HEK293 (cell line): ENCODE results near the gene OR7C1.

ENCODE experiments used
- HOXC10 ChIP-seq: sonication (generic); formaldehyde crosslinking; IDR thresholded peaks from 2 replicates; pipeline ENCODE4 v1.8.1; 2023; ENCODE audit warnings: mild to moderate bottlenecking, missing genetic modification reagents
- KLF9 ChIP-seq: fragments of 450-650 bp; formaldehyde crosslinking; IDR thresholded peaks from 2 replicates; pipeline ENCODE4 v1.5.1; 2016; ENCODE audit warnings: missing biosample characterization, missing genetic modification characterization, low read depth
- ZBTB17 ChIP-seq: fragments of 450-650 bp; formaldehyde crosslinking; IDR thresholded peaks from 2 replicates; pipeline ENCODE4 v1.5.1; 2016; ENCODE audit warnings: missing biosample characterization, missing genetic modification characterization
- ZFP37 ChIP-seq: fragments of 450-650 bp; formaldehyde crosslinking; IDR thresholded peaks from 2 replicates; pipeline ENCODE4 v1.5.1; 2016; ENCODE audit warnings: missing biosample characterization, missing genetic modification characterization
- ZNF138 ChIP-seq: fragments of 450-650 bp; formaldehyde crosslinking; IDR thresholded peaks from 2 replicates; pipeline ENCODE4 v1.5.1; 2016; ENCODE audit warnings: missing biosample characterization, missing genetic modification characterization, borderline replicate concordance
- ZNF175 ChIP-seq: fragments of 450-650 bp; formaldehyde crosslinking; IDR thresholded peaks from 2 replicates; pipeline ENCODE4 v1.5.1; 2016; ENCODE audit warnings: missing biosample characterization, missing genetic modification characterization
- ZNF184 ChIP-seq: fragments of 450-650 bp; IDR thresholded peaks from 2 replicates; pipeline ENCODE4 v1.5.1; 2018; ENCODE audit warnings: missing biosample characterization, mild to moderate bottlenecking, missing genetic modification characterization
- ZNF274 ChIP-seq, 2 experiments: fragments of 200-500 bp in 1 of 2; fragments of 450-650 bp in 1 of 2; sonication (Bioruptor generic) in 1 of 2; formaldehyde crosslinking in 1 of 2; IDR thresholded peaks; 2 replicates each; pipeline versions ENCODE4 v1.5.1 to v1.6.1; 2014 to 2016; ENCODE audit warnings: borderline replicate concordance in 1 of 2, inconsistent platforms in 1 of 2, low read length in 1 of 2, missing biosample characterization in 1 of 2, missing genetic modification characterization in 1 of 2
- ZNF302 ChIP-seq: fragments of 450-650 bp; formaldehyde crosslinking; IDR thresholded peaks from 2 replicates; pipeline ENCODE4 v1.5.1; 2016; ENCODE audit warnings: missing biosample characterization, missing genetic modification characterization, low read depth
- ZNF311 ChIP-seq: fragments of 450-650 bp; formaldehyde crosslinking; IDR thresholded peaks from 2 replicates; pipeline ENCODE4 v1.5.1; 2017; ENCODE audit warnings: missing biosample characterization, missing genetic modification characterization, borderline replicate concordance
- ZNF335 ChIP-seq: fragments of 450-650 bp; formaldehyde crosslinking; conservative IDR thresholded peaks from 2 replicates; pipeline ENCODE4 v1.5.1; 2016; ENCODE audit warnings: missing biosample characterization, missing genetic modification characterization
- TF ChIP-seq, protein P1 (sequence below): fragments of 450-650 bp; formaldehyde crosslinking; IDR thresholded peaks from 2 replicates; pipeline ENCODE4 v1.5.1; 2017; ENCODE audit warnings: missing biosample characterization, missing genetic modification characterization

DNA sequence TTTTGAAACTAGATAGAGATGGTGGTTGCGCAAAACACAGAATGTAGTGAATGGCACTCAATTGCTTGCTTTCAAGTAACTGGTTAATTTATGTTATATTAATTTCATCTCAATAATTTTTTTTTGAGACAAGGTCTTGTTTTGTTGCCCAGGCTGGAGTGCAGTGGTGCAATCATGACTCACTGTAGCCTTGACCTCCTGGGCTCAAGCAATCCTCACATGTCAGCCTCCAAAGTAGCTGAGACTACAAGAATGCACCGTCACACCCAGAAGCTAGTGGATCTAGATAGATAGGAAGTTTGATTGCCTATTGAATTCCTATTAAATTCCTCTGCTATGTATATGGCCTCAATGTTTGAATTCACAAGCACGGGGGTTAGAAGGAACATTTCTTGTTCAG lies 30.2 kb downstream of the OR7C1 start:
- TF ChIP-seq, protein P1, sequence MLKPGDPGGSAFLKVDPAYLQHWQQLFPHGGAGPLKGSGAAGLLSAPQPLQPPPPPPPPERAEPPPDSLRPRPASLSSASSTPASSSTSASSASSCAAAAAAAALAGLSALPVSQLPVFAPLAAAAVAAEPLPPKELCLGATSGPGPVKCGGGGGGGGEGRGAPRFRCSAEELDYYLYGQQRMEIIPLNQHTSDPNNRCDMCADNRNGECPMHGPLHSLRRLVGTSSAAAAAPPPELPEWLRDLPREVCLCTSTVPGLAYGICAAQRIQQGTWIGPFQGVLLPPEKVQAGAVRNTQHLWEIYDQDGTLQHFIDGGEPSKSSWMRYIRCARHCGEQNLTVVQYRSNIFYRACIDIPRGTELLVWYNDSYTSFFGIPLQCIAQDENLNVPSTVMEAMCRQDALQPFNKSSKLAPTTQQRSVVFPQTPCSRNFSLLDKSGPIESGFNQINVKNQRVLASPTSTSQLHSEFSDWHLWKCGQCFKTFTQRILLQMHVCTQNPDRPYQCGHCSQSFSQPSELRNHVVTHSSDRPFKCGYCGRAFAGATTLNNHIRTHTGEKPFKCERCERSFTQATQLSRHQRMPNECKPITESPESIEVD (tag by site-specific recombination), result no peak
- TF ChIP-seq ZNF274 (IDR thresholded peaks at IDR 0.05; ENCODE audit: low read length), result no peak
- TF ChIP-seq ZNF274 (tag by site-specific recombination; IDR thresholded peaks at IDR 0.05; ENCODE audit: borderline replicate concordance), result no peak
- no peak for TF ChIP-seq ZNF335 (tag by site-specific recombination)
- no peak for TF ChIP-seq ZNF302 (tag by site-specific recombination)
- TF ChIP-seq ZNF184, result no peak
- TF ChIP-seq ZNF138 (tag by site-specific recombination), result no peak
- no peak for TF ChIP-seq ZNF311
- no peak for TF ChIP-seq ZFP37 (tag by site-specific recombination)
- no peak for TF ChIP-seq HOXC10 (CRISPR knock-in tag)
- no peak for TF ChIP-seq ZNF175 (tag by site-specific recombination)
- TF ChIP-seq KLF9 (tag by site-specific recombination), result no peak
- no peak for TF ChIP-seq ZBTB17 (tag by site-specific recombination)
